ENCODE measurements around the gene CEP85.
"Not testable (repeated sequence)": the region's sequence is repeated elsewhere in the genome, so short reads cannot be mapped to it uniquely, and the experiment has no call there.

Gene CEP85

DNA sequence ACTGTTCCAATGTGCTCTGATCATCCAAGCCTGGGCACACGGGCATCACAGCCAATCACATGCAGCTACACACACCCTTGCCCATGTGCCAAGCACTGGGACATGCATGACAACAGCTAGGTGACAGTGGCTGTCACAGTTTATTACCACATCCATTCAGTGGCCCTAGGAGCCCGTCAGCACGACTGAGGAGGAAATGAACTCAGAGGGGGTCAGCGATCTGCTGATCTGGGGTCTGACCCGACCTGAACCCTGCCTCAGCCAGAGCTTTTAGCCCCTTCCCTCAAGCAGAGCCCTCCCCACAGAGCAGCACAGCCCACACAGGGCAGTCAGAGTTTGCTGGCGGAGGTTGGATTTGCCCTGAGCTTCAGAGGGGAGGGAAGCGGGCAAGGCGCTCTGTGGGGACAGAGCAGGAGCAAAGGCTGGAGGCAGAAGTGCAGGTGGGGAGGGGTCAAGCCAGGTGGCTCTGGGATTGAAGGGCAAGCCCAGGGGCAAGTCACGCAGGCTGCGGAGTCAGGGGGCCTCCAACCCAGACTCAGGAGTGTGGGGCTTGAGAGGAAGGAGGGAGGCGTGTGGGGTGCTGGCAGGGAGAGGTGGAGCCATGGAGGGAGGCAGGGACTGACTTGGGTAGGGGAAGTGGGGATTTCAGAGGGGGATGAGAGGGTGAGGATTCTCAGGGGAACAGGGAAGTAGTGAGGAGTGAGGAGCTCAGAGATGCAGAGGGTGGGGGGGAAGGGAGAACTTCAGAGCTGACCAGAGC lies 56.3 kb downstream of the CEP85 start:
- POLR2A ChIA-PET, result interaction anchor here (1.2 kb wide), 1 partner anchor 28 kb away, joined by 3 read pairs; no protein-coding TSS in a partner anchor
- no peak for DNase-seq (ENCODE audit: extremely low spot score)
- CTCF ChIA-PET, result interaction anchor here (1.0 to 21.9 kb wide), 8 partner anchors 9 to 126 kb away, joined by 3 to 690 read pairs (median 8); partner anchors contain the start of genes CD52, CEP85 and UBXN11
- TF ChIP-seq, protein P1, sequence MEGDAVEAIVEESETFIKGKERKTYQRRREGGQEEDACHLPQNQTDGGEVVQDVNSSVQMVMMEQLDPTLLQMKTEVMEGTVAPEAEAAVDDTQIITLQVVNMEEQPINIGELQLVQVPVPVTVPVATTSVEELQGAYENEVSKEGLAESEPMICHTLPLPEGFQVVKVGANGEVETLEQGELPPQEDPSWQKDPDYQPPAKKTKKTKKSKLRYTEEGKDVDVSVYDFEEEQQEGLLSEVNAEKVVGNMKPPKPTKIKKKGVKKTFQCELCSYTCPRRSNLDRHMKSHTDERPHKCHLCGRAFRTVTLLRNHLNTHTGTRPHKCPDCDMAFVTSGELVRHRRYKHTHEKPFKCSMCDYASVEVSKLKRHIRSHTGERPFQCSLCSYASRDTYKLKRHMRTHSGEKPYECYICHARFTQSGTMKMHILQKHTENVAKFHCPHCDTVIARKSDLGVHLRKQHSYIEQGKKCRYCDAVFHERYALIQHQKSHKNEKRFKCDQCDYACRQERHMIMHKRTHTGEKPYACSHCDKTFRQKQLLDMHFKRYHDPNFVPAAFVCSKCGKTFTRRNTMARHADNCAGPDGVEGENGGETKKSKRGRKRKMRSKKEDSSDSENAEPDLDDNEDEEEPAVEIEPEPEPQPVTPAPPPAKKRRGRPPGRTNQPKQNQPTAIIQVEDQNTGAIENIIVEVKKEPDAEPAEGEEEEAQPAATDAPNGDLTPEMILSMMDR (IDR thresholded peaks at IDR 0.05; ENCODE audit: control extremely low read depth, extremely low read depth, low read depth, missing control alignments), result no peak

DNA sequence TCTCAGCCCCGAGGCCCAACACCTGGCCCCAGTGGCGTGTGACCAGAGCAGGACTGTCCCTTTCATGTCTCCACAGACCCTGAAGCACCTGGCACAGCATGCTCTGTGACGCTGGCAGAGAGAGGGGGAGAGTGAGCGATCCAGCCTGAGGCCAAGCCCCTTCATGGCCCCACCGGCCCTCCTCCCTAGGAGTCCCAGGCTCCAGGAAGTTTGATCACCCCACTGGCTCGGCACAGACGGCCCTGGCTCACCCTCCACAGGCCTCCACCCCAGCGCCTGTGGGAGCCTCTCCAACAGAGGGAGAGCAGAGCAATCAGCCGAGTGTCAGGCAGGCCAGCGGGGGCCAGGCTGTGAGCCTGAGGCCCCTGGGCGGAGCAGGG lies 56.9 kb downstream of the CEP85 start:
- ChIA-PET CTCF (interaction anchor here (1.2 to 21.9 kb wide), 6 partner anchors 12 to 126 kb away, joined by 3 to 690 read pairs (median 8); partner anchors contain the start of genes CD52, CEP85 and UBXN11), POLR2A (no interaction called here)
- DNase-seq (ENCODE audit: extremely low spot score), result peak; percentile 49
- TF ChIP-seq, protein P1 (IDR thresholded peaks at IDR 0.05; ENCODE audit: control extremely low read depth, extremely low read depth, low read depth, missing control alignments), result no peak

DNA sequence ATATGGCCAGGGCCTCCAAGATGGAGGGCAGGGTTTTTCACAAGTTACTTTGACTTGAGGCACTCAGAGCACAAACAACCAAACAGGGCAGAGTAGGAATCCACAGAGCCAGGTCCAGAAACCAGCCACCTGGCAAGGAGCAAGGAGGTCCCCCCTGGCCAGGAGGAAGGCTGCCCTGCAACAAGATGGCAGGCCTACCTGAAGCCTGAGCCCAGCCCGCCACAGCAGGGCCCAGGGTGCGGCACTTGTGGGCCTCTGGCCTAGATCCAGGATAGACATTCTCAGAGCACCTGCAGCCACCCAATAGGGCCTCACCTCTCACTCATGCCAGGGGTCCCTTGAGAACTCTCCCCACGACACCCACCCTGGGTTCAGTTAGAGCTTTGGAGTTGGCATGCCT lies 57.4 kb downstream of the CEP85 start:
- CTCF ChIA-PET, result interaction anchor here (2.2 to 21.9 kb wide), 2 partner anchors 15 to 23 kb away, joined by 8 to 690 read pairs; partner anchors contain the start of genes CD52 and UBXN11
- POLR2A ChIA-PET, result no interaction called here
- TF ChIP-seq, protein P1 (IDR thresholded peaks at IDR 0.05; ENCODE audit: control extremely low read depth, extremely low read depth, low read depth, missing control alignments), result no peak

DNA sequence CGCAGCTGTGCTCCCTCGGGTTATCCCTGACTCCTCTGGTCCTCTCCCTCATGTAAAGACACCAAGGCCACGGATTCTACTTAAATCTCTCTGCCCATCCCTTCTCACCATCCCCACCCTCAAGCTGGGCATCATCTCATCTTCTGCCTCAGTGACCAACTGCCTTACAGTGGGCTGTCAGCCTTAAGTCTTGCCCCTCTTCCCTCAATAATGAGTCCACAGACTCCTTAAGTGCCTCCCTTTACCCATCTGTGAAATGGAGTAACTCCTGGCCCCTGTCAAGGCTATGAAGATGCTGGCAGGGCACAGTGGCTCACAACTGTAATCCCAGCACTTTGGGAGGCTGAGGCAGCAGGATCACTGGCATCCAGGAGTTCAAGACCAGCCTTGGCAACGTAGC lies 57.9 kb downstream of the CEP85 start:
- ChIA-PET CTCF (interaction anchor here (1.5 to 21.9 kb wide), 3 partner anchors 16 to 125 kb away, joined by 5 to 690 read pairs (median 8); partner anchors contain the start of genes CD52 and UBXN11), POLR2A (no interaction called here)
- DNase-seq (ENCODE audit: extremely low spot score), result no peak
- TF ChIP-seq, protein P1 (IDR thresholded peaks at IDR 0.05; ENCODE audit: control extremely low read depth, extremely low read depth, low read depth, missing control alignments), result no peak

More for the DNA sequence above, 57.4 kb downstream of the CEP85 start:
- no peak for DNase-seq (ENCODE audit: extremely low spot score)

DNA sequence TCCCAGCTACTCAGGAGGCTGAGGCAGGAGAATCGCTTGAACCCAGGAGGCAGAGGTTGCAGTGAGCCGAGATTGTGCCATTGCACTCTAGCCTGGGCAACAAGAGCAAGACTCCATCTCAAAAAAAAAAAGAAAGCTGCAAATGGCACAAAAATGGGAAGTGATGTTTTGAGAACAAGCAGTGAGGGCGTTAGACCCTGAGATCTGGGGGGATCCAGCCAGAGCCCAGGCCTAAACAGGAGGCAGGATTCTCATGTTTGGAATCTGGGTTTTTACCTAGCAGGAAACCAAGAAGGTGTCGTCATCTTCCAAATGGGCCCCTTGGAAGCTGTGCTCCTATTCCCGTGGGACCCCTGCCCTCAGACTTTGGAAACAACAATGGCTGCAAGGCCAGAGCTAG lies 58.7 kb downstream of the CEP85 start:
- CTCF ChIA-PET, result interaction anchor here (1.5 to 21.9 kb wide), 2 partner anchors 22 to 125 kb away, joined by 5 to 690 read pairs; partner anchors contain the start of genes CD52 and UBXN11
- DNase-seq (ENCODE audit: extremely low spot score); POLR2A ChIA-PET: not testable (repeated sequence)

DNA sequence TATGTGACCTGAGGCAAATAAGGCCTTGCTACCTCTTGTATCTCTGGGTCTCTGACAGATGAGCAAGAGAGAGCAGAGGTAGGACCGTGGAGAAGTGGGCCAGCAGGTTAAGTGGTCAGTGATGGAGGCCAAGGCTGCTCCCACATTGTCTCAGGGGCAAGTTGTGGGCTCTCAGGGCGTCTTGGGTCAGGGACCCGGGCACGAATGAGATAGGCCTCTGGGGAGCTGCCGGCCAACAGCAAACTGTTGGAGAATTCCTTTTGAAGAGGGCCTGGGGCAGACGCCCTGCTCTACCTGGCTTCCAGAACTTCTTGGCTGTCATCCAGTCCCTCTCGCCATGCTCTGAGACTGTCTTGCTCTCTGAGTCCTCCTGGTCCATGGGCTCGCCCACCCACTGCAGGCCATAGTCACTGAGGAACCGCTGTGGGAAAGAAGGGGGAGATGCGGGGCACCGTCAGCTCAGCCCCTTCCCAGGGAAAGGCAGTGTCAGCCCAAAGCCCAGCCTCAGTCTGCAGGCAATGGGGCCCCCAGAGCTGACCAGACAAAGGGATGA lies 60.0 kb downstream of the CEP85 start:
- POLR2A ChIA-PET, result no interaction called here
- DNase-seq (ENCODE audit: extremely low spot score), result no peak
- CTCF ChIA-PET, result interaction anchor here (1.3 to 21.9 kb wide), 2 partner anchors 9 to 21 kb away, joined by 3 to 690 read pairs; partner anchors contain the start of genes CD52 and UBXN11
- TF ChIP-seq, protein P1 (IDR thresholded peaks at IDR 0.05; ENCODE audit: control extremely low read depth, extremely low read depth, low read depth, missing control alignments), result no peak
